Measurements from ENCODE around the gene HEMGN.
"Not testable (repeated sequence)": the region's sequence is repeated elsewhere in the genome, so short reads cannot be mapped to it uniquely, and the experiment has no call there.

The HEMGN gene

GRCh38 chr9:97958812-97959511 lies 21.0 kb upstream of the HEMGN start:
- Mint-ChIP-seq H3K4me1 (ENCODE audit: low read depth in 2 of 2) (no peaks in the 10 kb centered on the region), H3K4me3 (no peak overlapping the region), H3K27me3 (peaks cover 0 to 2% of the 10 kb centered on the region in 2 donors), H3K27ac (no peak overlapping the region), H3K9me3 (no peaks in the 10 kb centered on the region), H3K36me3 (ENCODE audit: insufficient read depth) (no peaks in the 10 kb centered on the region)
- ATAC-seq (replicated peaks) (no peak), DNase-seq (no peak)

GRCh38 chr9:97956331-97956730 lies 18.4 kb upstream of the HEMGN start:
- no peak overlapping the region for H3K27ac Mint-ChIP-seq
- no peaks in the 10 kb centered on the region for H3K9me3 Mint-ChIP-seq
- H3K4me3 Mint-ChIP-seq = no peak overlapping the region
- DNase-seq (no peak), ATAC-seq (replicated peaks) (no peak)
- H3K36me3 Mint-ChIP-seq (ENCODE audit: insufficient read depth) = no peaks in the 10 kb centered on the region
- H3K4me1 Mint-ChIP-seq (ENCODE audit: low read depth in 2 of 2) = no peaks in the 10 kb centered on the region
- no peaks in the 10 kb centered on the region for H3K27me3 Mint-ChIP-seq

- no peak overlapping the region for H3K4me3 Mint-ChIP-seq
- no peaks in the 10 kb centered on the region for H3K4me1 Mint-ChIP-seq (ENCODE audit: low read depth in 2 of 2)
- DNase-seq = peak; percentile 33 to 47 (median 46)
- H3K36me3 Mint-ChIP-seq (ENCODE audit: insufficient read depth) = no peaks in the 10 kb centered on the region
- H3K27me3 Mint-ChIP-seq = peaks cover 9 to 10% of the 10 kb centered on the region in 2 donors
- no peaks in the 10 kb centered on the region for H3K9me3 Mint-ChIP-seq
- no peak overlapping the region for H3K27ac Mint-ChIP-seq
- ATAC-seq (replicated peaks) = peak; percentile 97
Observed at GRCh38 chr9:97954550-97954989, 16.6 kb upstream of the HEMGN start.

- ATAC-seq (replicated peaks) (peak; percentile 44), DNase-seq (peak in 1 of 3 experiments; percentile 15)
- H3K27ac Mint-ChIP-seq; H3K4me3 Mint-ChIP-seq; H3K36me3 Mint-ChIP-seq (ENCODE audit: insufficient read depth); H3K9me3 Mint-ChIP-seq; H3K4me1 Mint-ChIP-seq (ENCODE audit: low read depth in 2 of 2): not testable (repeated sequence)
- H3K27me3 Mint-ChIP-seq = peaks cover 21 to 27% of the 10 kb centered on the region in 2 donors
Observed at GRCh38 chr9:97950873-97951272, 12.9 kb upstream of the HEMGN start.

GRCh38 chr9:97947094-97947493 lies 9.1 kb upstream of the HEMGN start:
- not testable (repeated sequence) for DNase-seq; H3K4me3 Mint-ChIP-seq; H3K9me3 Mint-ChIP-seq; H3K4me1 Mint-ChIP-seq (ENCODE audit: low read depth in 2 of 2); ATAC-seq (replicated peaks); H3K27ac Mint-ChIP-seq; H3K36me3 Mint-ChIP-seq (ENCODE audit: insufficient read depth)
- H3K27me3 Mint-ChIP-seq = peaks cover 21 to 27% of the 10 kb centered on the region in 2 donors

GRCh38 chr9:97945470-97945869 lies 7.5 kb upstream of the HEMGN start:
- H3K9me3 Mint-ChIP-seq; H3K27ac Mint-ChIP-seq; H3K4me1 Mint-ChIP-seq (ENCODE audit: low read depth in 2 of 2); DNase-seq; H3K36me3 Mint-ChIP-seq (ENCODE audit: insufficient read depth); ATAC-seq (replicated peaks); H3K4me3 Mint-ChIP-seq: not testable (repeated sequence)
- H3K27me3 Mint-ChIP-seq = peaks cover 21 to 26% of the 10 kb centered on the region in 2 donors

GRCh38 chr9:97944612-97945011 lies 6.6 kb upstream of the HEMGN start:
- Mint-ChIP-seq H3K27ac (no peak overlapping the region), H3K27me3 (peaks cover 12 to 18% of the 10 kb centered on the region in 2 donors), H3K9me3 (no peaks in the 10 kb centered on the region), H3K36me3 (ENCODE audit: insufficient read depth) (no peaks in the 10 kb centered on the region), H3K4me3 (no peak overlapping the region), H3K4me1 (ENCODE audit: low read depth in 2 of 2) (no peaks in the 10 kb centered on the region)
- ATAC-seq (replicated peaks) (no peak), DNase-seq (no peak)

GRCh38 chr9:97943308-97943855 lies 5.4 kb upstream of the HEMGN start:
- H3K27ac Mint-ChIP-seq = no peak overlapping the region
- H3K4me1 Mint-ChIP-seq (ENCODE audit: low read depth in 2 of 2) = peaks cover 4 to 5% of the 10 kb centered on the region in 2 donors
- H3K27me3 Mint-ChIP-seq = peaks cover 6 to 9% of the 10 kb centered on the region in 2 donors
- DNase-seq = no peak
- no peak for ATAC-seq (replicated peaks)
- no peaks in the 10 kb centered on the region for H3K36me3 Mint-ChIP-seq (ENCODE audit: insufficient read depth)
- H3K9me3 Mint-ChIP-seq = no peaks in the 10 kb centered on the region
- no peak overlapping the region for H3K4me3 Mint-ChIP-seq

- Mint-ChIP-seq H3K27me3 (no peaks in the 10 kb centered on the region), H3K27ac (no peak overlapping the region), H3K36me3 (ENCODE audit: insufficient read depth) (no peaks in the 10 kb centered on the region), H3K4me1 (ENCODE audit: low read depth in 2 of 2) (peaks cover 14% of the 10 kb centered on the region in 2 donors), H3K9me3 (no peaks in the 10 kb centered on the region), H3K4me3 (no peak overlapping the region)
- DNase-seq (no peak), ATAC-seq (replicated peaks) (no peak)
Observed at GRCh38 chr9:97941323-97941722, 3.4 kb upstream of the HEMGN start.

- H3K4me1 Mint-ChIP-seq (ENCODE audit: low read depth in 2 of 2) = peaks cover 14% of the 10 kb centered on the region in 2 donors
- no peaks in the 10 kb centered on the region for H3K36me3 Mint-ChIP-seq (ENCODE audit: insufficient read depth)
- ATAC-seq (replicated peaks) (no peak), DNase-seq (no peak)
- H3K27me3 Mint-ChIP-seq = no peaks in the 10 kb centered on the region
- no peaks in the 10 kb centered on the region for H3K9me3 Mint-ChIP-seq
- H3K4me3 Mint-ChIP-seq = no peak overlapping the region
- peak overlapping the region in 1 of 2 donors; percentile 0 for H3K27ac Mint-ChIP-seq
Observed at GRCh38 chr9:97940741-97941140, 2.8 kb upstream of the HEMGN start.

GRCh38 chr9:97940233-97940632 lies 2.3 kb upstream of the HEMGN start:
- H3K4me1 Mint-ChIP-seq (ENCODE audit: low read depth in 2 of 2) = peaks cover 14% of the 10 kb centered on the region in 2 donors
- H3K4me3 Mint-ChIP-seq = no peak overlapping the region
- no peak for ATAC-seq (replicated peaks)
- H3K27me3 Mint-ChIP-seq = no peaks in the 10 kb centered on the region
- no peaks in the 10 kb centered on the region for H3K36me3 Mint-ChIP-seq (ENCODE audit: insufficient read depth)
- DNase-seq = no peak
- H3K9me3 Mint-ChIP-seq = no peaks in the 10 kb centered on the region
- peak overlapping the region in 1 of 2 donors; percentile 0 for H3K27ac Mint-ChIP-seq

- Mint-ChIP-seq H3K36me3 (ENCODE audit: insufficient read depth) (no peaks in the 10 kb centered on the region), H3K27ac (peak overlapping the region in 1 of 2 donors; percentile 91), H3K27me3 (no peaks in the 10 kb centered on the region), H3K9me3 (no peaks in the 10 kb centered on the region), H3K4me1 (ENCODE audit: low read depth in 2 of 2) (peaks cover 14% of the 10 kb centered on the region in 2 donors), H3K4me3 (no peak overlapping the region)
- no peak for ATAC-seq (replicated peaks)
- no peak for DNase-seq
Observed at GRCh38 chr9:97936998-97937397, 974 bp downstream of the HEMGN start.

GRCh38 chr9:97935276-97935675 lies 2.7 kb downstream of the HEMGN start:
- no peaks in the 10 kb centered on the region for H3K27me3 Mint-ChIP-seq
- H3K36me3 Mint-ChIP-seq (ENCODE audit: insufficient read depth) = no peaks in the 10 kb centered on the region
- peaks cover 28% of the 10 kb centered on the region in 2 donors for H3K4me1 Mint-ChIP-seq (ENCODE audit: low read depth in 2 of 2)
- ATAC-seq (replicated peaks) (no peak), DNase-seq (no peak)
- H3K9me3 Mint-ChIP-seq = no peaks in the 10 kb centered on the region
- no peak overlapping the region for H3K4me3 Mint-ChIP-seq
- no peak overlapping the region for H3K27ac Mint-ChIP-seq

Data from effector memory CD8-positive, alpha-beta T cell (primary cell).